GM19023 (cell line): Measurements from ENCODE around the gene MYO16.

ENCODE experiments used
- ATAC-seq: cut with Tn5 transposase; IDR thresholded peaks from one replicate; pipeline ENCODE4 v1.9.1; 2021; ENCODE audit warnings: mild to moderate bottlenecking, moderate library complexity; ENCODE audit not compliant: unreplicated experiment

MYO16 gene

DNA sequence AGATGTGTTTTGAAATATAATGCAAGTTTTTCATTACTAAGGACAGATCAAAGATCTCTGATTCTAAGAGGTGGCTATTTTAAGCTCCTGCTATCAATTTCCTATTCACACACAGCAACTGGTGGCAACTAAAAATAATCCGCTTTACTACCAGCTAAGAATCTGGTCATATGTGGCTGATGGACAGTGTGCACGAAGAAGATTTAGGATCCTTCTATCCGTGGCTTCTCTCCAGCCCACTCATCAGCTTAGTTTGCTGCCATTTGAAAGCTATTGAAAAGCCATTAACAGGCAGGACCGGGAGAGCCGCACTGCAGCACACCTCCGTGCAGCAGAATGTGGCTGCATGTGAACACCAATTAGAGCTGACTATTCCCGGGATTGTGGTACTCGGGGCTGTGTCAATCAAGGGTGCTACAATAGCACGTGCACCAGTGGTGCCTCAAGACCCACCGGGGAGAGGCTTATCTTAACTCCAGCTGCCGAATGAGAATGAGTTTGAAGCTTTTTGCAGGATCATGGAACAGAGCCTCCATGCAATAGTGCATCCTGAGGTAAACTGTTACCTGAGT lies at the start of gene MYO16:
Gene MYO16, plus strand, starts transcription at position 431 of the 572 bp plus-strand sequence. CDS start 234 bp downstream, outside the sequence.
- ATAC-seq, result no peak

DNA sequence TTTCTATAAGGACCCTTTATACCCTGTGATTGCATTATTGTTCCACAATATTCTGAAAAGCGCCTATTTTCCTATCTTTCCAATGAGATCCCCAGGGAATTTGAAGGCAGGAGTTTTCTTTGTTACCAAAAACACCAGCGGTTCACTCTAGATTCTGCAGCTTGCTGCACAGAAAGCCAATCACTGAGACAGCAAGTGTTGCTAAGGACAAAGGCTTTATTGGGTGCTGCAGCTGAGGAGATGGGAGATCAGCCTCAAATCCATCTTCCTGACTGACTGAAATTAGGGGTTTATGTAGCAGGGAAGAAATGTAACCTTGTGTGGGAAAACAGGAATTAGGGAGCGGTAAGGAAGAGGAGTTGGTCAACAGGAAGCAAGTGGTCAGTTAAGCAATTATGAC lies 42.6 kb upstream of the MYO16 start:
- ATAC-seq, result no peak

DNA sequence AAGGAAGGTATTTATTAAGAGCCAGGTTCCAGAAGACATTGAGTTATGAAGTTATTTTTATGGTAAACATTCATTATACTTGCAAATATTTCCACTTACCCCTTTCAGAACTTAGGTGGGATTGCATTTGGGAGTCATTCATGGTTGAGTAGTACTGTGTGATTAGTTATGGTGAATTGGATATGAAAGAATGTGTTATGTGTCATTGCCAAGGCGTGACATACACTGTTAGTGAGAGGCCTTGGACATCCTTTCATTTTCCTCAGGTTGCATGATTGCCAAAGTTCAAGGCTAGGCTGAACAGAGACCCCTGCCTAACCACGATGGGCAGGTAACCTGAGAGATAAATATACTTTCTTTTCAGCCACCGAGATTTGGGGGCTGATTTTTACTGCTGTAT lies 40.9 kb upstream of the MYO16 start:
- ATAC-seq, result no peak

DNA sequence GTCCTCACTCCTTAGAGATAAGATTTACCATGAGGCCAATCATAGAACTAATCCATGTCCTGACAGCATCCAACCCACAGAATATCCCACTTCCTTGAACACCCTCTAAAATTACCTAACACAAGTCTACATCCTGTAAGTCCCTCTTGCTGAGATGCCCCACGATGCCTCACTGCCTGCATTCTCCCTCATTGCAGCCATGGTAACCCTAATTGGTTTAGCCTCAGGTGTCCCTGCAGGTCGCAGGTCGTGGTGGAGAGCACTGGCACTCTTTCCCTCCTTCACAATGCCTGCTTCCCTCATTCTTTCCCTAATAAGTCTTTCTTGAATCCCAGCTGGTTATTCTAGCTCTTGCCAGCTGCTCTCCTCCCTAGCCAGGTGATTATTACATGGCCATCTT lies 35.3 kb upstream of the MYO16 start:
- no peak for ATAC-seq

DNA sequence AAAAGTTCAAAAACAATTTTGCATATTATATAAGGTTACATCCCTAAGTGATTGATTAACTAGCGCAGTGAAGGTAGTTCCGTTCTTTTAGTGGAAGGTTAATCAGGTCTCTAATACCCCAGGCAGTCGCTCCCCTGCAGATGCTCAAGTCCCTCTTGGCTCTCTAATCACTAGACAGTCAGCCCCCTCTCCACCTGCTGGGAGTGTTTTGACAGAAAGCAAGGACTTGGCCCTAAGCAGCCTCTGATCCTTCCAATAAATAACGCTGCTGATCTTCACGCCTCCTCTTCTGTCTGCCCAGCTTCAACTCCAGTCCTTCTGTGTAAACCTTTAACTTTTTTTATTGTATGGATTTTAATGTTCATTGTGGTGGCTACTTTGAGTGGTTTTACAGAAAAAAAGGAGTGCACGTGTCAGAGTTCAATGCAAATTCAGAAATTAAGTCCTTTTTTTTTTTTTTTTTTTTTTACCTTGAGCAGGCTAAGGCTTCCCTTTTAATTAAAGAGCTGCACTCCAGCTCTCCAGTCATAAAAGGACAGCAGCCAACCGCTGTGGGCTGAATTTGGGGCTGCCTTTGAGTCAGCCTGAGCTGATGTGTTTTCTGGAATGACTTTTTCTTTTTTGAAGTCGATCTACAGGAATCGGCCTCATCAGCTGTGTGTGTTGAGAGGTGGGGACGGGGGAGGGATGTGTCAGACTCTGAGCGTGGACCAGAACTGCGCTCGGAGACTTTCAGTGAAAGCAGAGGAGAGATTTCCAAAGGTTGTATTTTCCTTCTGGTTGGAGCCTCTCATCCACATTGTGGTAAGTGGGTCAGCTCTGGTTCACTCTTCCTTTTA lies 33.8 kb upstream of the MYO16 start:
- no peak for ATAC-seq

DNA sequence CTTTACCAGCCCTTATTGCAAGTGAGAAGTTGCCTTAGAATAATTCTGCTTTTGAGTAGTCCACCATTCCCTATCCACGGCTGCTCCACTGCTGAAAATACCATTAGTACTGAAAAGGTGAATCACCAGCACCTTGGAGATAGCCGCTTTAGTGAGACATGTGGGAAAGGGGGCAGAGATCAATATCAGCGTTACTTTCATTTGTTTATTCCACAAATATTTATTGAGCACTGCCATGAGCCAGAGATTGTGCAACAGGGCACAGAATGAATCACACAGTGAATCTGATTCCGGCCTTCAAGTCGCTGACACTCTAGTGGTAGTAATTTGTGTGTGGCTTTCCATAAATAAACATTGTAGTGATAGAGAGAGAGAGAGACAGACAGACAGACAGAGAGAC lies 31.5 kb upstream of the MYO16 start:
- ATAC-seq, result no peak

DNA sequence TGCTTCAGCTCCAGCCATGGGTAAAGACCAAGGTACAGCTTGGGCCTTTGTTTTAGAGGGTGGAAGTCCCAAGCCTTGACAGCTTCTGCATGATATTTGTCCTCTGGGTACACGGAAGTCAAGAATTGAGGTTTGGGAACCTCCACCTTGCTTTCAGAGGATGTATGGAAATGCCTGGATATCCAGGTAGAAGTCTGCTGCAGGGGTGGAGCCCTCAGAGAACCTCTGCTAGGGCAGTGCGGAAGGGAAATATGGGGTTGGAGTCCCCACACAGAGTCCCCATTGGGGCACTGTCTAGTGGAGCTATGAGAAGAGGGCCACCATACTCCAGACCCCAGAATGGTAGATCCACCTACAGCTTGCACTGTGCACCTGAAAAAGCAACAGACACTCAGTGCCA lies 23.0 kb upstream of the MYO16 start:
- no peak for ATAC-seq

DNA sequence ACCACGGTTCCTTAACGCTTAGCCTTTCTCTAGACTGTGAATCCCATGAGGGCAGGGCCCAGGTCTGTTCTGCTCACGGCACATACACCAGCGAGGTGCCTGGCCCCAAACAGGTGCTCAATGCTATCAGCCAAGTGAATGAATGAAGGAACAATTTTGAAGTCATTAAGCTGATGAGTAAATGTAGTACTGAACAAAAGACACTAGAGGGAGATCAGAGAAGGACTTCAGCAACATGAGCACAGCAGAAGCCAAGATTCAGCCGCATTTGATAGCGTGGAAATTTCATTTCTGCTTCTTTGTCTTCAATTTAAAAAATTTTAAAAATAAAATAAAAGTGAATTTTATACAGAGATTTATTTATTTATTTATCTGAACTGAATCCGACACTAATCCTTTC lies 20.1 kb upstream of the MYO16 start:
- no peak for ATAC-seq

DNA sequence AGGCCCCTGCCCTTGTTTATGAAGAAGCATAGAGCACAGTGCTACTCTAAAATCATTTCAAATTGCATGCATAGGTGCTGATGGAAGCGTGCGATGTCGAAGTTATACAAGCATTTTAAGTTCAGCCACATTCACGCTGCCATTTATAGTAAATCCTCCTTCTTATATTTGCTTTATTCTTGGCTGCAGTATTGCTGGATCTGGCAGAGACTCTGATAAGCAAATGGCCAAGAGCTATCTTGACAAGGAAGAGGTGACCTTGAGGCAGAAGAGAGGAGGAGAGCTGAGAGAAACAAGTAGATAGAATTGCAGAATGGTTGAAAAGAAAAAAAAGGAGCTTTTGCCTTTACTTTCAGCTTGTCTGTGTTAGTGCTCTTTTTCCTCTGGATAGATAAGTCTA lies 18.9 kb upstream of the MYO16 start:
- ATAC-seq, result no peak

DNA sequence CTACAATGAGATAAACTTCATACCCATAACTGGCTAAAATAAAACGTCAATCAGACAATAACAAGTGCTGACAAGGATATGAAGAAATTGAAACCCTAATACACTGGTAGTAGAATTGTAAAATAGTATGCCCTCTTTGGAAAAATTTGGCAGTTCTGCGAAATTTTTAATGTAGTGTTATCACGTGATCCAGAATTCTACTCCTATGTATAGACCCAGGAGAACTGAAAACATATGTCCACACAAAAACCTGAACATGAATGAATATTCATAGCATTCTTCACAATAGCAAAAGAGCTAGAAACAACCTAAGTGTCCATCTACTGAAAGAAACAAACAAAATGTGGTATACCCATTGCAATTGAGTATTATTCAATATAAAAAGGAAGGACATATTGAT lies 14.2 kb upstream of the MYO16 start:
- no peak for ATAC-seq

DNA sequence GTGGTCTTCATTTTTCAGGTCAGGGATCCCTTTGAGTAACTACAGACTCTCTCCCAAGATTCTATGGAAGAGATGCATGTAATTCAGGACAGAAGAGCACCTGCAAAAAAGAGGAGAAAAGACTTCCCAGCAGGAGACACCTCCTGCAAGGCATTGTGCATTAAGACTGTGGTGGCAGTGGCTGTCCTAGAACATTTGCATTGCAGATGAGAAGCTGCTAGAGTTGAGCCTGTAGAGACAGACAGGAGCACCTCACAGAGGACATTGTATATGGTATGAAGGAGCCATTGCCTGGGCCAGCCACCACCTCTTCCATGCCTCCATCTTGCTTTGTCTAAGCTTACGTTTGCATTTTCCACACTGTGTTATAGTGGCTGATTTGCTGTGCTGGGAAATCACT lies 11.2 kb upstream of the MYO16 start:
- ATAC-seq, result no peak

DNA sequence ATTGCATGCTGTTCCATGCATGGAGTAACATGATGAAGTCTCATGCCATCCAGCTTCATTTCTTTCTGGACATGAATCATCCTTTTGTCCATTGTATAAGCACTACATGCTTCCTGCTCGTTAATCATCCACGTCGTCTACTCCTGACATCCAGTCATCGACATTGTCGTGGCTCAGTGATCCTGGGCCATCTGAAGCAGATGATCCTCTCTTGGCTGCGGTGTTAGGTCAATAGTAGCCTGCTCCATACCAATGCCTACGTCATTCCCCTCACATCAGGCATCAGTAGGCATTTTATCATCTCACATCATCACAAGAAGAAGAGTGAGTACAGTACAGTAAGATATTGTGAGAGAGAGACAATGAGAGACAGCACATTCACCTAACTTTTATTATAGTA lies 7.9 kb upstream of the MYO16 start:
- ATAC-seq, result no peak

DNA sequence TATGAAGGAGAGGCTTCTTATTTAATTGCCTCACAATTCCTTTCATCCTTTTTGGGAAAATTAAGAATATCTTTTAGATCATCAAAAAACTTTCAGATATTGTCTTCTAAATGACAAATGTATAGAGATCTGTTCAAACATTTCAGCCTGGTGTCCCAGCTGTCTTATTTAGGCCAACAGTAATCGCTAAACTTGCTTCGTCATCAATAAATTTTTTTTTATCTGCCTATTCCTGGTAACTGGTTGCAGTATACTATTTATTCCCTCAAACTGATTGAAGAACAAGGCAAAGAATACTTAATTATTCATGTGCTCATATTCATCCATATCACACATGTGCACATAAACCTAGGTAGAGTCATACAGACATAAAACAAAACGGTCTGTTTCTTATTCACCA lies 5.3 kb upstream of the MYO16 start:
- no peak for ATAC-seq

DNA sequence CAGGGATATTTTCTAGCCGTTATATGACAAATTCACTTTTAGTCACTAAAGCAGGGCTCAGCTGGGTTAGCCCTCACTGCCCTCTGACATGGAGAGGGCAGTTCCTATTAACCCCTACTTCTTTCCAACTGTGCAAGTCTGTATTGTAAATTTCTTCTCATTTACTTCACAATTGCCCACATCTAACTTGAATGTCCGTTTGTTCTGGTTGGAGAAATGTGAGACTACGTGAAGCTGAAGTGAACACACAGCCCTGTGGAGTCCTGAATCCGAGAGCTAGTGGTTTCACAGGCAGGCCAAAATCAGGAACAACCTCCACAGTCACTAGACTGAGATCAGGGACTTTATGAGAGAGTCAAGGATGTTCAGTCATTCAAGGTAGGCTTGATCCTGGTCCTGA lies 4.4 kb upstream of the MYO16 start:
- ATAC-seq, result no peak

DNA sequence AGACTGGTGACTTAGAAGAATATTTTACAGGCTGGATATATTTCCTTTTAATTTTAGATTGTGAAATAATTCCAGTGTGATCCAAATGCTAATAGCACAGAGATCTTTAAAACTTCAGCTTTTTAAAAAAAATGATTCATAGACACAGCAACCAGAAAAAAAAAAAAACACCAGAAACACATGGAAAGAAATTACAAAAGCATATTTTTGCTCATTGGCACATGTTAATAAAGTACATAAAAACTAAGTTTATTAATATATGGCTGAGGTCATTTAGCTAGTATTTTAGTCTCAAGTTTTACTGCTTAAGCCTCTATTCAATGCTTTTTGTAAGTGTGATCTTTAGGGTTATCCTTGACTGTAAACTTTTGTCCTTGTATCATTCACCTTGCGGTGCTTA lies 577 bp downstream of the MYO16 start:
- no peak for ATAC-seq

DNA sequence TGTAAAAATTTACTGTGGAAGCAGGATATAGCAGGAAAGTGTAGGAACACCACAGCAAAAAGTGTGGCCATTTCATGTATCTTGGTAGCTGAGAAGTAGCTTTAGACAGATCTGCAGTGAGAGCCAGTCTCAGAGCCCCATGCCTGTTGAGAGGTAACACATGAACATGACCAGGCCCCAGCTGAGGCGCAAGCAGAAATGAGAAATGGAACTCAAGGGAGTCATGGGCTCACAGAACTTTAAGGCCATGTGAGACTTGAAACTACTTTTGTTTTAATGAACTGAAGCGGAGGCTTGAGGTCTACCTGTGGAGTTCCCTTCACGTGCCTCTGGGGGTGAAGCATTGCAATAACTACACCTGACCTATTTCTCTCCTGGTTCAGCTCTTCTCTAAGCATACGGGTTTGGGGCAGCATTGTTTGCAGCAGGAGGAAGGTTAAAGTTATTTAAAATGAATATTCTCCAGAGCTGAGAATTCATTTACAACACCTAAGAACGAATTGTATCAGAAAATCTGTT lies 3.3 kb downstream of the MYO16 start:
- ATAC-seq, result no peak

DNA sequence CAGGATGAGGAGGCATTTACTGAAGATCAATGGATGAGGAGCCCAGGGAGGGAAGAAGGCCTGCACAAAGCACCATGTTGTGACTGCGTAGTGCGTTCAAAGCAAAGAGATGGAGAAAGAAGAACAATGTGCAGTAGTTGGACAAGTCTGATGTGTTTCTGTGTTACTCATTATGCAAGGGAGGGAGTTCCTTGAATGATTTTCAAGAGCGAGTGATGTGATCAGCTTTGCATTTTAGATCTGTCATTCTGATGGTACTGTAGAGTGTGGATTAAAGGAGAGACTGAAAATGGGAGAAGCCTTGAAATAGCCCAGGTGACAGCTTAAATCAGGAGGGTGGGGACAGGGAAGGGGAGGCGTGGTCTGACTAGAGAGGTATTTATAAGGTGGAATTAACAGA lies 9.5 kb downstream of the MYO16 start:
- ATAC-seq, result no peak

DNA sequence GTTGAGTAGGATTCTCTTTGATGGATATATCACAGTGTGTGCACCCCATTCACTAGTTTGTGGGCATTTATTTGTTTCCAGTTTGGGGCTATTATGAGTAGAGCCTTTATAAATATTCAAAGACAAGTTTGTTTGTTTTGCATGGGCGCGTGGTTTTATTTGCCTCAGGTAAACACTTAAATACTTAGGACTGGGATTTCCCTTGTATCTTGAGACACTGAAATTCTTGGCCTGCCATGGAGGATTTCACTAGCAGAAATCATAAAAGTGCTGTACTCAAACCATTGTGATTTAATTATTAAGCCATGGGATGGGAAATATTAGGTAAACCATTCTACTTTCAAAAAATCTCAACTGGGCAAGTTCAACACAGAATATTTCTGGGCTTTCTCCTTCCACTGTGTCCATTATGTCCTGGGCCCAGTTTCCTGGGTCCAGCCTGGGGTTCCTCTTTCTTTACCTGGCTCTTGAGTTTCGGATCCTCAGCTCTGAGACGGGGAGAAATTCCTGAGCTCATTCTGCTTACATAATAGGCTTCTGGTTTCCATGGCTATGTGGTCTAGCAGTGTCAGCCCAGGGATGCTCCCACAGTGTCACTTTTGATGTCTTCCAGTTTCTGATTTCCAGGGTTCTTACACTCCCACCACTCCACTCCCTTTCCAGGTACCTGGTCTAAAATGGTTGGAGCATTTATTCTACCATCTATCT lies 14.4 kb downstream of the MYO16 start:
- no peak for ATAC-seq

DNA sequence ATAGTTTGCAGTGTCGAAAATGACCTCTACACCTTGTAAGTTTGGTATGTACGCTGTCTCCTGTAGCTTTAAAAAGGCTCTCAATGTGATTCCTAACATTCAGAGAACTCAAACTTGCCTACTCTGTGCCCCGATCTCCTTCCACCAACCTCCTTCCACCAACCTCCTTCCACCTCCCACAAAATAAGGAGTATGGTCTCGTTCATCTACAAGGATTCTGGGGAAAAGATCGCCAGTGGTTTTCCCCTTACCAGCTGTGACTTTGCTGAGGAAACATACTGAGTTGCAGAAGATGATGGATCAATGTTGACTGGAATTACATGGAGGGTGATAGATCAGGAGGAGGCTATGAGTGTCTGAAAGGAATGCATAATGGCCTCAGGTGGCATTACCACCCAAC lies 16.0 kb downstream of the MYO16 start:
- no peak for ATAC-seq

DNA sequence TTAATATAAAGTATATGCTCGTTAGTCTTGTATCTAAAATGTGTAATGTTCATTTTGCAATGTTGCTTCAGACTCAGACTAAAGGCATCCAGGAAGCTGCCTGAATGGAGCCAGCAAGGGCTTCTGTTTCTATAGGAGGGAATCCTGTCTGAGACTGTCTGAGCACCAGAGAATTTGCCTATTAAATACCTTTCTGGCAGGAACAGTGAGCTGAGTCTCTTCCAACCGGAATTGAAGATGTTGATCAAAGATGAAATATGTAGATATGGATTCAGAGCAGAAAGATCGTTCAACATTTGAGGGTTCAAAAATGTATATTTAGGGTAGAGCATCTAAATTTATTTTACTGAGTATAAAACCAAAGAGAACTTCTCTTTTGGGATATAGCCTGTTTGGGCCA lies 20.9 kb downstream of the MYO16 start:
- no peak for ATAC-seq

DNA sequence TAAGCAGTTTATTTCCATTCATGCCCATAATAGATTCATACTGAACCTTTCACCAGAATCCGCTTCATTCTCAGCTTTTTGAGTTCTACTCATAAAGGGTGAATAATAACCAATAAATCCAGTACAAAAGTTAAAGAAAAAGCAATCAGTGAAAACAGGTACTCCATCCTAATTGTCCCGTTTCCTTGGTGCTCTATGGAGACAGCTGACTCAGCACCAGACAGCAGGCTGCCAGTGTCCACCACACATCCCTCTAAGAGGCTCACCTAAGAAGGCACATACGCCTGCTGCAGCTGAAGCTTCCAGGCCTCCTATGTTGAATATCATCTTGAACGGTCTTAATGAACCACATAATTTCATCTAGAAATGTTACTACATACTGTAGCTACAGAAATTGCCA lies 27.3 kb downstream of the MYO16 start:
- no peak for ATAC-seq

DNA sequence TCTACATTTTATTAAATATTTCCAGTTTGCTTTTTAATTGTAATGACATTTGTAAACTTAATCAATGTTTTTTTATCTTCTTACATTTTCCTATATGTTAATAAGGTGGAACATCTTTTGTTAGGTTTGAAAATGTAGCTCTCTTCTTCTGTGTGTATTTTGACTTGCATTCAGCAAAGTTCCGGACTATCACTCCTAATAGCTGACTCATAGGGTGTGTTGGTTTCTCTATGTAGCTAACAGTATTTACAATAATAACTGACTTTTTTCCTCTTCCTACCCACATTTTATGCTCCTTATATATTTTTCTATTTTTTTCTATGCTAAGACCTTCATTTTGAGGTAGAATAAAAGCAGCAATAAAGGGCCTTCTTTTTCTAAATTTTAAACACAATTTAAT lies 28.1 kb downstream of the MYO16 start:
- no peak for ATAC-seq
